Common myeloid progenitor, CD34-positive (primary cell): ENCODE measurements around the gene PDZD4.

Experiments used
- CTCF ChIA-PET: fragments of 350-600 bp; sonication (Branson Sonifier 250); formaldehyde crosslinking; loops from one replicate; lab custom pipeline; 2021; ENCODE audit warnings: antibody characterized with exemption; lab: Charles Lee
- POLR2A ChIA-PET: fragments of 350-600 bp; sonication (Branson Sonifier 250); formaldehyde crosslinking; loops from one replicate; lab custom pipeline; 2021; ENCODE audit warnings: antibody characterized with exemption; lab: Charles Lee
- DNase-seq, 3 donors: peaks; one replicate each; pipeline versions ENCODE4 v3.0.0 to v3.0.0-alpha.2; 2013
- H3K27ac ChIP-seq, 2 experiments: 1 replicate in 1 of 2; 2 replicates in 1 of 2; pipeline ENCODE4 v1.7.0; 2013; ENCODE audit warnings: inconsistent platforms in 2 of 2, low read length in 2 of 2, mild to moderate bottlenecking in 2 of 2, low read depth in 1 of 2, moderate library complexity in 1 of 2; ENCODE audit not compliant: severe bottlenecking in 2 of 2, insufficient read depth in 1 of 2, poor library complexity in 1 of 2
- H3K27me3 ChIP-seq, 5 experiments: replicated peaks in 2 of 5; 1 replicate in 3 of 5; 2 replicates in 2 of 5; pipeline versions ENCODE4 v1.6.1 to v1.7.0; 2013; ENCODE audit warnings: low read length in 4 of 5, mild to moderate bottlenecking in 2 of 5, moderate library complexity in 2 of 5, inconsistent platforms in 1 of 5; ENCODE audit not compliant: insufficient read depth in 5 of 5, control insufficient read depth in 4 of 5
- H3K36me3 ChIP-seq, 4 experiments: 1 replicate in 2 of 4; 2 replicates in 2 of 4; pipeline versions ENCODE4 v1.6.1 to v1.7.0; 2013; ENCODE audit warnings: low read length in 3 of 4, control low read depth in 1 of 4, mild to moderate bottlenecking in 1 of 4; ENCODE audit not compliant: control insufficient read depth in 4 of 4, insufficient read depth in 4 of 4
- H3K4me1 ChIP-seq, 4 experiments: 1 replicate in 3 of 4; 2 replicates in 1 of 4; pipeline versions ENCODE4 v1.6.1 to v1.7.1; 2013; ENCODE audit warnings: low read length in 3 of 4, mild to moderate bottlenecking in 3 of 4, control low read depth in 1 of 4, inconsistent platforms in 1 of 4, moderate library complexity in 1 of 4; ENCODE audit not compliant: control insufficient read depth in 4 of 4, insufficient read depth in 4 of 4; ENCODE audit errors: control extremely low read depth in 1 of 4
- H3K4me3 ChIP-seq, 7 experiments: 1 replicate in 4 of 7; 2 replicates in 3 of 7; pipeline versions ENCODE4 v1.5.1 to v1.7.0; 2013; ENCODE audit warnings: mild to moderate bottlenecking in 7 of 7, low read length in 6 of 7, moderate library complexity in 6 of 7, inconsistent platforms in 2 of 7, low read depth in 2 of 7, control low read depth in 1 of 7; ENCODE audit not compliant: insufficient read depth in 4 of 7, control insufficient read depth in 1 of 7; ENCODE audit errors: extremely low read depth in 1 of 7
- H3K9me3 ChIP-seq, 5 experiments: 1 replicate in 4 of 5; 2 replicates in 1 of 5; pipeline versions ENCODE4 v1.6.1 to v1.7.1; 2013; ENCODE audit warnings: low read length in 4 of 5, mild to moderate bottlenecking in 2 of 5, inconsistent platforms in 1 of 5, low read depth in 1 of 5, moderate library complexity in 1 of 5; ENCODE audit not compliant: control insufficient read depth in 4 of 5, insufficient read depth in 2 of 5; ENCODE audit errors: control extremely low read depth in 1 of 5
- WGBS: methylation state at CpG from one replicate; pipeline ENCODE4 v1.1.5; 2013; ENCODE audit not compliant: insufficient coverage; 5-methylcytosine and 5-hydroxymethylcytosine counted together

The PDZD4 gene

GRCh38 chrX:153832728-153833127 lies 2.4 kb upstream of the PDZD4 start:
- Histone ChIP-seq H3K4me1 (peaks cover 0 to 22% (median 7%) of the 10 kb centered on the region in 4 experiments), H3K9me3 (peaks cover 0 to 26% (median 0%) of the 10 kb centered on the region in 5 experiments), H3K4me3 (no peak overlapping the region), H3K36me3 (no peaks in the 10 kb centered on the region), H3K27ac (no peak overlapping the region), H3K27me3 (peaks cover 0 to 64% (median 12%) of the 10 kb centered on the region in 5 experiments)
- WGBS, result 84% methylated on average over 8 of the region's 10 CpGs
- POLR2A ChIA-PET, result no interaction called here
- CTCF ChIA-PET, result no interaction called here
- DNase-seq, result no peak

- peak in 2 of 3 donors; percentile 27 to 33 for DNase-seq
- no peak overlapping the region for H3K4me3 ChIP-seq
- 56% methylated on average over 23 of the region's 23 CpGs for WGBS
- POLR2A ChIA-PET, result no interaction called here
- no peak overlapping the region for H3K27ac ChIP-seq
- no peaks in the 10 kb centered on the region for H3K36me3 ChIP-seq
- H3K9me3 ChIP-seq, result peaks cover 0 to 26% (median 0%) of the 10 kb centered on the region in 5 experiments
- H3K27me3 ChIP-seq, result peaks cover 0 to 74% (median 17%) of the 10 kb centered on the region in 5 experiments
- CTCF ChIA-PET, result no interaction called here
- H3K4me1 ChIP-seq, result peaks cover 0 to 22% (median 7%) of the 10 kb centered on the region in 4 experiments
These were observed 1.2 kb upstream of the PDZD4 start for GRCh38 chrX:153831429-153832150.

- H3K4me3 ChIP-seq, result peak overlapping the region in 4 of 7 experiments; percentile 8 to 31 (median 17)
- H3K36me3 ChIP-seq, result no peaks in the 10 kb centered on the region
- WGBS, result 19% methylated on average over 61 of the region's 102 CpGs
- H3K27ac ChIP-seq, result no peak overlapping the region
- peaks cover 0 to 22% (median 7%) of the 10 kb centered on the region in 4 experiments for H3K4me1 ChIP-seq
- DNase-seq, result no peak
- ChIA-PET CTCF (no interaction called here), POLR2A (no interaction called here)
- peaks cover 0 to 26% (median 0%) of the 10 kb centered on the region in 5 experiments for H3K9me3 ChIP-seq
- peaks cover 0 to 78% (median 17%) of the 10 kb centered on the region in 5 experiments for H3K27me3 ChIP-seq
These were observed 490 bp upstream of the PDZD4 start for GRCh38 chrX:153830640-153831428.

- Histone ChIP-seq H3K36me3 (no peaks in the 10 kb centered on the region), H3K9me3 (peaks cover 0 to 26% (median 0%) of the 10 kb centered on the region in 5 experiments), H3K4me3 (no peak overlapping the region), H3K27ac (no peak overlapping the region), H3K27me3 (peaks cover 0 to 82% (median 21%) of the 10 kb centered on the region in 5 experiments), H3K4me1 (peaks cover 0 to 22% (median 12%) of the 10 kb centered on the region in 4 experiments)
- no peak for DNase-seq
- POLR2A ChIA-PET, result interaction anchor here (0.5 kb wide), 1 partner anchor 145 kb away, joined by 4 read pairs; no protein-coding TSS in a partner anchor
- CTCF ChIA-PET, result no interaction called here
- WGBS, result 24% methylated on average over 24 of the region's 27 CpGs
These were observed 870 bp downstream of the PDZD4 start for GRCh38 chrX:153829549-153829798.

- POLR2A ChIA-PET, result interaction anchor here (0.5 kb wide), 1 partner anchor 144 kb away, joined by 4 read pairs; no protein-coding TSS in a partner anchor
- H3K4me3 ChIP-seq, result no peak overlapping the region
These were observed 1.4 kb downstream of the PDZD4 start for GRCh38 chrX:153828723-153829548.

GRCh38 chrX:153828308-153828707 lies 2.0 kb downstream of the PDZD4 start:
- POLR2A ChIA-PET, result no interaction called here
- Histone ChIP-seq H3K4me1 (peaks cover 0 to 22% (median 14%) of the 10 kb centered on the region in 4 experiments), H3K9me3 (peaks cover 0 to 25% (median 0%) of the 10 kb centered on the region in 5 experiments), H3K36me3 (no peaks in the 10 kb centered on the region), H3K4me3 (no peak overlapping the region), H3K27me3 (peaks cover 0 to 83% (median 21%) of the 10 kb centered on the region in 5 experiments), H3K27ac (no peak overlapping the region)
- CTCF ChIA-PET, result no interaction called here
- DNase-seq, result no peak
- WGBS, result 40% methylated on average over 16 of the region's 17 CpGs

More at GRCh38 chrX:153828723-153829548, 1.4 kb downstream of the PDZD4 start:
- DNase-seq, result no peak
- CTCF ChIA-PET, result no interaction called here
- Histone ChIP-seq H3K27ac (no peak overlapping the region), H3K36me3 (no peaks in the 10 kb centered on the region), H3K4me1 (peaks cover 0 to 22% (median 13%) of the 10 kb centered on the region in 4 experiments), H3K9me3 (peaks cover 0 to 26% (median 0%) of the 10 kb centered on the region in 5 experiments), H3K27me3 (peaks cover 0 to 84% (median 21%) of the 10 kb centered on the region in 5 experiments)
- 22% methylated on average over 33 of the region's 50 CpGs for WGBS
